Neural cell (in vitro differentiated cells): ENCODE results near the gene JUND.

Source experiments
- EZH2 ChIP-seq: fragments of 200-600, 300-800 bp; shearing (Covaris generic), sonication (generic); IDR thresholded peaks from 2 replicates; pipeline ENCODE4 v1.6.1; 2014; ENCODE audit warnings: antibody characterized with exemption, low read length, borderline replicate concordance, mild to moderate bottlenecking; ENCODE audit not compliant: insufficient read depth, poor library complexity, severe bottlenecking
- MXI1 ChIP-seq: fragments of 450-650 bp; conservative IDR thresholded peaks from 2 replicates; pipeline ENCODE4 v1.6.1; 2014; ENCODE audit warnings: antibody characterized with exemption, mild to moderate bottlenecking; ENCODE audit not compliant: poor library complexity, severe bottlenecking
- POLR2AphosphoS5 ChIP-seq: IDR thresholded peaks from 2 replicates; pipeline ENCODE4 v1.6.1; 2012
- RAD21 ChIP-seq: fragments of 450-650 bp; conservative IDR thresholded peaks from 2 replicates; pipeline ENCODE4 v1.6.1; 2014; ENCODE audit warnings: antibody characterized with exemption, mild to moderate bottlenecking, moderate library complexity
- TAF1 ChIP-seq: IDR thresholded peaks from 2 replicates; pipeline ENCODE4 v1.6.1; 2012; ENCODE audit warnings: low read depth
- TF ChIP-seq, protein P1 (sequence below): fragments of 450-650 bp; IDR thresholded peaks from 2 replicates; pipeline ENCODE4 v1.5.1; 2014; ENCODE audit warnings: antibody characterized with exemption, mild to moderate bottlenecking, moderate library complexity; ENCODE audit not compliant: poor library complexity, severe bottlenecking

DNA sequence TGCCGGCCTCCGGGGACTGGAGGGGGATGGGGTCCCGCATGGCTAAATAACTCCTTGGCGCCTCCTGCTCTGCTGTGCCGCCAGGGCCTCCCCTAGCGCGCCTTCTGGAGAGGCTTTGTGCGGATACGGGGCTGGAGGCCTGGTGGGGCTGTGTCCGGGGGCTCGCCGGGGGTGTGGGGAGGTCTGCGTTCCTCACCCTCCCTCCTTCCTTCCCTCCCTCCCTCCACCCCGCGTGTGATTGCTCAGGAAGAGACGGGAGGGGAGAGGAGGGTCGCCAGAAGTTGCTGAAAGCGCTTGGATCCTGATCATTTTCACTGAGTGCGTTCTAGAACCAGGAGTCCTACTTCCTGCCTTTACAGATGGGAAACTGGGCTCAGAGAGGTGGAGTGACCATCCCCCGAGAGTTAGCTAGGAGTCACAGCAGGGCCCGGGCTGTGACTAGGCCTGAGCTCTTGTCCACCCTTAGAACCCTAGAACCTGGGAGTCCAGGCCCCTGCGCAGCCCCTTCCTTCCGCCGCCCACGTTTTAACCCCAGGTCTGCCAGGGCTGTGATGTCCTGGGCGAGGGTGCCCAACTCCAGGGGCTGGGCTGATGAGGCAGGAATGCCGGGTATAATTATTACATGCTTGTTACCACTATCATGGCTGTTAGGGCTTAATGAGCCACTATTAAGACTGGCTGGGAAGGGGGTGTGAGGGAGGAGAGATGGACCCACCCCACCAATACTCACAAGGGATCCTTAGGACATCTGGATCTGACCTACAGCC lies 782 bp upstream of the JUND start:
- TF ChIP-seq, protein P1, sequence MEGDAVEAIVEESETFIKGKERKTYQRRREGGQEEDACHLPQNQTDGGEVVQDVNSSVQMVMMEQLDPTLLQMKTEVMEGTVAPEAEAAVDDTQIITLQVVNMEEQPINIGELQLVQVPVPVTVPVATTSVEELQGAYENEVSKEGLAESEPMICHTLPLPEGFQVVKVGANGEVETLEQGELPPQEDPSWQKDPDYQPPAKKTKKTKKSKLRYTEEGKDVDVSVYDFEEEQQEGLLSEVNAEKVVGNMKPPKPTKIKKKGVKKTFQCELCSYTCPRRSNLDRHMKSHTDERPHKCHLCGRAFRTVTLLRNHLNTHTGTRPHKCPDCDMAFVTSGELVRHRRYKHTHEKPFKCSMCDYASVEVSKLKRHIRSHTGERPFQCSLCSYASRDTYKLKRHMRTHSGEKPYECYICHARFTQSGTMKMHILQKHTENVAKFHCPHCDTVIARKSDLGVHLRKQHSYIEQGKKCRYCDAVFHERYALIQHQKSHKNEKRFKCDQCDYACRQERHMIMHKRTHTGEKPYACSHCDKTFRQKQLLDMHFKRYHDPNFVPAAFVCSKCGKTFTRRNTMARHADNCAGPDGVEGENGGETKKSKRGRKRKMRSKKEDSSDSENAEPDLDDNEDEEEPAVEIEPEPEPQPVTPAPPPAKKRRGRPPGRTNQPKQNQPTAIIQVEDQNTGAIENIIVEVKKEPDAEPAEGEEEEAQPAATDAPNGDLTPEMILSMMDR: peak; percentile 6
- no peak for TF ChIP-seq EZH2
- peak; percentile 59 for TF ChIP-seq TAF1
- TF ChIP-seq MXI1: no peak
- TF ChIP-seq POLR2AphosphoS5: peak; percentile 87
- TF ChIP-seq RAD21: peak; percentile 24
